Measurements from ENCODE around the gene ZNF565.

- TF ChIP-seq CTCF (IDR thresholded peaks at IDR 0.05): no peak
- no peak for TF ChIP-seq EP300 (IDR thresholded peaks at IDR 0.05)
- TF ChIP-seq POLR2AphosphoS5 (IDR thresholded peaks at IDR 0.05): peak in 1 of 3 donors; percentile 30
- no peak for TF ChIP-seq POLR2A (IDR thresholded peaks at IDR 0.05)
These were observed 63.1 kb downstream of the ZNF565 start for GRCh38 chr19:36151144-36152018.

All from suprapubic skin (tissue), 4 donors.